8988T (cell line): ENCODE results near the gene GATB.
"Not testable (repeated sequence)": the region's sequence is repeated elsewhere in the genome, so short reads cannot be mapped to it uniquely, and the experiment has no call there.

Experiments used
- DNase-seq: peaks from one replicate; pipeline ENCODE4 v3.0.0; 2011

GATB gene

DNA sequence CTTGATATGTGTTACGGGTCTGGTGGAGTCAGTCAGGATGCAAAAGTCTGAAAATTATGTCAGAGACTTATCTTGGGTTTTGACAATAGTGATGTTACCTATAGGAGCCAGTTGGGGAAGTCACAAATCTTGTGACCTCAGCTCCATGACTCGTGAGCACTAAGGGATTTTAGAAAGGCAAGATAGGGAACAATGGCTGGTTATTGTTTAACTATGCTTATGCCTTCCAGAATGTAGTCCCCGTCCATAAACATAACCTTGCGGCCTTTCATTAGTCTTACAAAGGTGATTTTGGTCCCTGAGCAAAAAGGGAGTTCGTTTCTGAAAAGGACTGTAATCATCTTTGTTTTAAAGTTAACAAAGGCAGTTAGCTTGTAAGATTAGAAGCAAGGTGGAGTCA is 23.9 kb upstream of the GATB start:
- DNase-seq, result no peak

DNA sequence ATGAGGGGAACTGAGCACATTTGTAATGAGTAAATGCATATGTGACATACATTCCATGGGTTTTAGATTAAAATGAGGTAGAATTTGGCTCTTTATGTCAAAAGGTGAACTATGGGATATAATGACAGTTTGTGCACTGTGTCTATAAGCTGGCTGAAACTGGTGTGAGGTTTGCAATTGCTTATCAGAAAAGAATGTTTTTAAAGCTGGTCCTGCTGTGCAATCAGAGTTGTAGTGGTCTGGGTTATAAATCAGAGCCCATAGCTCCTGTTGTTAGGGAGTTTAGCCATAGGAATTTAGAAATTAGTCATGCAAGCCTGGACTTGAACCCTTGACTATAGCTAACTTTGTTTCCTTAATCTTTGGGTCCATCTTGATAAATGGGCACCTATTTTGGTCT is 23.1 kb upstream of the GATB start:
- no peak for DNase-seq

DNA sequence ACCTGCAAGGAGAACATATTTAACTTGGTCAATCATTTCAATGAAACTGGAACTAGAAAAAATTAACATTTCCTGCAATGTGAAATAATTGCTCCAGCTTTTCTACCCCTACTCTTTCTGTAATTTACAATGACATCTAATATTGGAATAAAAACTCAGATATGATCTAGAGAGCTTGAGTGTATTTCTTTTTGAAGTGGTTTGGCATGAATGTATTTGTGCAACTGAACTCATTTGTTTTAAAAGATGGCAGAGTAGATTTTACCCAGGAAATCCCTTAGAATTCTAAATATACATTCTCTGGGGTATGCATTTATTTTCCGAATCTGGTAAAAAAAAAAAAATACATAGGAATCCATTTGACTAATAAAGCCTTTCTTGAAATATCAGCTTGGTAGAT is 21.5 kb upstream of the GATB start:
- no peak for DNase-seq

DNA sequence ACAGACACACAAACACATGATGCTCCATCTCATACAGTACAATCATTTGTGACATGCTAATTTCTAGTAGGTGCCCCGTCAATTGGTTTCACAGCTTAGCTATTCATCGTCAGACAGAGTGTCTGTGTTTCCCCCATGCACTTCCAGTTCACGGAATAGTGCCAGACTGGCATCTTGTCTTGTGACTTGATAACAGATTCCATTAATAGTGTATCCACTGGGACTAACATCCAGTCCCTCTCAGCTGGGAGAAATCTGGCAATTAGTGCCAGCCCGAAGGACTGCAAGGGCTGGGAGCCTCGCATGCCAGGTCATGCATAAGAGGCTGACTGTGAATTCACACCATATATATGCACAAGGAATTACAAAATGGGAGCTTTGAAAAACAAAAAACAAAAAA is 20.2 kb upstream of the GATB start:
- DNase-seq, result no peak

DNA sequence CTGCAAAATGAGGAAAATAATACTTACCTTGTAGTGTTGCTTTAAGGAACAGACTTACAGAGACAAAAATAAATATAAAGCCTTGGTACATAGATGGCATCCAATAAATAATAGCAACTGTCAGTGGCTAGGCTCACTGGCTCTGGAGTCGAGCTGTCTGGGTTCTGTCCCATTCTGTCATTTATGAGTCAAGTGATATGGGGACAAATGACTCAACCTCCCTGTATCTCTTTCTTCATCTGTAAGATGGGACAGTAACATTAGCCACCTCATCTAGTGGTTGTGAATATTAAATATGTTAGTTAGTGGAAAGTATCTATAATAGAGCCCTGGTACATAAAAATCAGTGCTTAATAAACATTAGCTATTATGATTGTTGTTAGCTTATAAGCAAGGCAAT is 16.7 kb upstream of the GATB start:
- DNase-seq, result no peak

DNA sequence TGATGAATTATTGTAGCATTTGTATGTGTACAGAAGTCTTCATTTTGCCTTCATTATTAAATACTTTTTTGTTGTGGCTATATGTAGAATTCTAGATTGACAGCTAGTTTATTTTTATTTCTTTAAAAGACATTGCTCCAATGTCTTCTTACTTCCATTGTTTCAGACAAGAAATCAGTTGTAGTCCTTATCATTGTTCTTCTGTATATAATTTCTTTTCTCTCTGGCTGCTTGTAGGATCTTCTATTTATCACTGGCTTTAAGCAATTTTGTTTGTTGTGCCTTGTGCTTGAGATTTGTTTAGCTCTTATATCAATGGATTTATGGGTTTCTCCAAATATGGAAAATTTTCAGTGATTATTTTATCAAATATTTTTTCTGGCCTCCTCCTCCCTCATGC is 13.5 kb upstream of the GATB start:
- DNase-seq, result no peak

DNA sequence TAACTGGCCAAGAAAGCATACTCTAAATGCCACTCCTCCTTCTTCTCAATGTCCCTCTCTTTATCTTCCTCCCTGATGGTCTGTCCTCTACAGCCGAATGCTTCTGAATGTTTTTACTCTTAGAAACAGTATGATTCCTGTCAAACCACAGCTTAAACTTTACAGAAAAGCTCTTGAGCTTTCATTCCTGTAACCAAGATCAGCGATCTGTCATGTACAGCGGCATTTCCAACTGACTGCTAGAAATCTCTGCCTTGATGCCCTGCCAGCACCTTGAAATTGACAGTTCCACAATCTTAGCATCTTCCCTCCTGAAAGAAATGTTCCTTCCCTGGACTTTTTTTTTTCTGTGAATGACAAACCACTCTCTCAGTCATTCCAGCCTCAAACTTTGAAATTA is 11.5 kb upstream of the GATB start:
- DNase-seq, result no peak

DNA sequence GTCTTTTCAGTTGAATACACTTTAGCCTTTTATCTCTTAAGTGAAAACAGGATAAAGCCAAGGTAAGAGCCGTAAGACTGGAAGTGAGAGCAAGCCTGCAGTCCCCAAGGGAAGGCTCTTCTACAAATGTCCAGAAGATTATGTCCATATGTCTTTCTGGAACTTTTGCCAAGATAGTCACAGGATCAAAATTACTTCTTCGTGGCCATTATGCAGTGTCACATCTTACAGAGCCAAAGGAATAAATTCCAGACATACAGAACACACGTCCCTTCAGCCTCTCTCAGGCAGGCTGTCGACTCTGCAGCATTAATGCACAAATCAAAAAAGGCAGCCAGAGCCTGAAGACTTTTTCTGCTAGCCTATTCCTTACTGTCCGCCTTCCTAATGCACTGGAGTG is 10.9 kb upstream of the GATB start:
- no peak for DNase-seq

DNA sequence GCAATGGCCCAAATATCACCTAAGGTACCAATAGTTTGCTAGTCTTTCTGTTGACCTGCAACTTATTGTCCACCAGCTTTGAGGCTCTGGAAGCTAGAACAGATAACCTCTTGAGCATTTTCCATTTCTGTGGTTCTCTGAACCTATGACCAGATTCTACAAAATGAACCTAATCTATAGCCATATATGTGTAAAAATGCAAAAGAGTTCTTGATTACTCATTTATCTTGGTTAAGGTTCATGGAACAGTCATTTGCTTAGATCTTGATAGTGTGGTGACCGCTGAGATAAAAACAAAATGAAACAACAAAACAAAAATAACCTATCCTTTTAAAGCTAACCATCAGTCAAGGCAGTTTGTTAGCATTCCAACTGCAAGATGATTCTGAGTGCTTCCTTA is 9.3 kb upstream of the GATB start:
- DNase-seq, result no peak

DNA sequence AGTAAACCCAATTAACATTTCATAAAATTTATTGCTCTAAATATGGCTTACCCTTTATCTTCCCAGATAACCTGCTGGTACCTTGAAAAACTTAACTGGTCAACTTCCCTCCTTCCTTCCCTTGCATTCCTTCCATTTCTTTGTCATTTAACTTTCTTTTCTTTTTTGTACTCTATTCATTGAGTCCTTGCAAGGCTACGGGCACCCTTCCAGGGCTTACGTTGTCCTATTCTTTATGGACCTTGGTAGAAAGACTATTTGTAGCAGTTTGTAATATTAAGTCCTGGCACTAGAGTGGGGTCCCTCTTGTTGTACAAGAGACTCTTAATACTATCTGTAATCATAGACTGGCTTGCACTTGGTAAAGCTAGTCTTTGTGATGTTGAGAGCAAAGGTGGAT is 8.0 kb upstream of the GATB start:
- no peak for DNase-seq

DNA sequence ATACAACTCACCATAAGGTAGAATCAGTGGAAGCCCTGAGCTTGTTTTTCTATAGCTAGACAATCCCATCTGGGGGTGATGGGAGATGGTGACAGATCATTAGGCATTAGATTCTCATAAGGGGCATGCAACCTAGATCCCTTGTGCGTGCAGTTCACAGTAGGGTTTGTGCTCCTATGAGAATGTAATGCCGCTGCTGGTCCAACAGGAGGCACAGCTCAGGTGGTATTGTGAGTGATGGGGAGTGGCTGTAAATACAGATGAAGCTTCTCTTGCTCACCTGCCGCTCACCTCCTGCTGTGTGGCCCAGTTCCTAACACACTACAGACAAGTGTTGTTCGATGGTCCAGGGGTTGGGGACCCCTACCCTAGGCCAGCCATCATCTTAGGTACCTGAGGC is 5.9 kb upstream of the GATB start:
- no peak for DNase-seq

DNA sequence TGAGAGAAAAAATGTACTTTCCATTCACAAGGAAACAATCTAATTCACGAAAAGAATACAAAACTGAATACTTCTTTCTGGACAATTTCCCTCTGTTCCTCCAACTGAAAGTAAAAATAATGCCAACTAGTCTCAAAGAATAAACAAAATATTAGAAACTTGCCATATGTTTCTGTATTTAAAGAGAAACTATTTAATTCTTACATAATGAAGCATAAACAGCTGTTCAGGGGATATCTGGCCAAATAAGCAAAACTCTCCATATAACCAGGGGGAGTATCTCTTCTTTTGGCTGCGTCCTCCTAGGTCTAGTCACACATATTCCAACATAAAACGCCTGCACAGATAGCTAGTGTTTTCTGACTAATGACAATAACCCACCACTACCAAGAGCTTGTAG is 805 bp downstream of the GATB start:
- no peak for DNase-seq

DNA sequence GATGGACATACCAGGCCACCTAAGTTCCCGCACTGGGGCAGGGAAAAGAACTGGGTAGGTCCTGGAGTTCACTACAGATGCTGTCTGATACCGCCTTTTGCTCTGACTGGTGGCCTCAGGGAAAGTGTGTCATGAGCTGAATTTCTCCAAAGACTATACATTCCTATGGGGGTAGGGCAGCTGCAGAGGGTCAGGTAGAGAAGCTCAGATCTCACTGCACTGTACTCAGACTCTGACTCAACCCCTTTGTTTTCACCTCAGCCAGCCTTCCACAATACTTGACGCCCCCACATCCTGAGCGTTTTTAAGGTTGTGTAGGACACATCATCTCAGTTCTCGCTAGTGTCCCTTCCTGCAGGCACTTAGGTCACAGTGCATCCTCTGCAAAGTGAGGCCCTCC is 7.8 kb downstream of the GATB start:
- no peak for DNase-seq

DNA sequence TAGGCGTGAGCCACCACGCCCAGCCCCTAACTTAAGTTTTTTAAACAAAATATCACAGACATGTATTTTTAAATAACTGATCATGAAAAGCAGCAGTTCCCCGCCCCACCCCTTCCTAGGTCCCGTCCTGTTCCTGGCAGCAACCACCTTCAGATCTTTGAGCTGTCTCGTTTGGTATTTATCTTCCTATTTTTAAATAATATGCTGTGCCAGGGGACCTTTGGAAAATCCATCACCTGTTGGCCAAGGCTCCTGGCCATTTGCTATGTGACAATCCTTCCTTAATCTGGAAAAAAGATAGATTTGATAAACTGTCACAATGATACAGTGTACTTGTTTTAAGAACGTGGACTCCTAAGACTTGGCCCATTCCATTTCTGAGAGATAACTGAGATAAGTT is 10.7 kb downstream of the GATB start:
- DNase-seq, result no peak

DNA sequence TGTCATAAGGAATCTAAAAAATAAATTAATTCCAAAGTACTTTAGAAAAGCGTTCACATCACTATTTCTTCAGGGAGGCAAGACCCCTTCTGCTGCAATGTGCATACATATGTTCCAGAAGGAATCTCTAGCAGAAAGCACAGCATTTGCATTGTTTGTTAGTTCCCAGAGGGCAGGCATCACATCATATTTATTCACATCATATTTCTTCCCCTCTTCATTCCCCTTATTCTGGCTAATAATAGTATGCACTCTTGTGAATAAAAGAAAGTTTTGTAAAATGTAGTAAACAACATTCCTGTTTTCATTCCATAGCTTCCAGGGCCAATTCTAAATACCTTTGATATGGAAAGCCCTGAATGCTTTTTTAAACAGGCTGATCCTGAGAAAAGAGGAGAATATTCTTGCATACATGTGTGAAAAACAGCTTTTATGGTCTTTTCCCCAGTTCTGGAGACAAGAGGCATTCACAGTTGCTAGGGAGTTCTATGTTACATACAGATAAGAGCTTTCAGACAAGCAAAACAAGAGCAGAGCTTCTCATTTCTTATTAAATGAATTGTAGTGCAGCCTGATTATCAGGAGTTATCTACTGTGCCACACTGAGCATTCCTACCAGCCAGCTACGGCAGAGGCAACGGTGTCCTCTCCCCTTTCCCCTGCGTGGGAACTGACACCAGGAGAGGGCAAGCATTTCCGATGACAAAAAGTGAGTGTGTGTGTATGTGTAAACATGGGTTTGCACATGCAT is 15.2 kb downstream of the GATB start:
- no peak for DNase-seq

DNA sequence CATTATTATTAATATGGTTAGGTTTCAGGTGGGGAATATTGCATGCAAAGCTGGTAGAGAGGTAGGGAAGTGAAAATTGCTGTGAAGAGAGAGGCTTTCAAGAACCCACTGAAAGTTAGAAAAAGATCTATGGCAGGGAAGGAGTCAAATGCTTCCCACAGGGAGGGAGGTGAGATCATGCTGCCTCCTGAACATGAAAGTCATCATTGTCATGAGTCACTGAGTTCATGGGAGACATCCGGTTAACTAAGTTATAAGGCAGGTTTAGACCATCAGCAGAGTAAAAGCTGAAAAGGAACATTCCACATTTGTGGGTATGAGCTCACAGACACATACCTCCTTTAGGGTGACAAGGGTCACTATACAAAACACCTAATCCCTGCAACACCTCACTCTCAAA is 16.2 kb downstream of the GATB start:
- no peak for DNase-seq

DNA sequence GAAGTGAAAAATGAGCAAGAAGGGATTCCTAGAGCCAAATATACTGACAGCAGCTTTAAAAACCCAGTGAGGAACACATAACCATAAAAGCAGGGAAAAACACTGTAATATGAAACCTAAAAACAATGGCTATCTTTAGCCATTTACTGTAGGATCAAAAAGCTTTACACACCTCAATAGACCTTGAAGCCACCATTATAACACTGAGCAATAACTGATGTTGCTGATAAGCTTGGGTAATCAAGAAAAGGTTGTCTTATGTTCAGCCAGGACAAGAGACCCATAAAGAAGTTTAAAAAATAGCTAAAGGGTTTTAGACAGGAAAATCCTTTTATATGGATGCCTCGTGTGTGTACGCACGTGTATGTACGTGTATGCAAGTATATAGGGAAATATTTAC is 16.9 kb downstream of the GATB start:
- DNase-seq, result no peak

DNA sequence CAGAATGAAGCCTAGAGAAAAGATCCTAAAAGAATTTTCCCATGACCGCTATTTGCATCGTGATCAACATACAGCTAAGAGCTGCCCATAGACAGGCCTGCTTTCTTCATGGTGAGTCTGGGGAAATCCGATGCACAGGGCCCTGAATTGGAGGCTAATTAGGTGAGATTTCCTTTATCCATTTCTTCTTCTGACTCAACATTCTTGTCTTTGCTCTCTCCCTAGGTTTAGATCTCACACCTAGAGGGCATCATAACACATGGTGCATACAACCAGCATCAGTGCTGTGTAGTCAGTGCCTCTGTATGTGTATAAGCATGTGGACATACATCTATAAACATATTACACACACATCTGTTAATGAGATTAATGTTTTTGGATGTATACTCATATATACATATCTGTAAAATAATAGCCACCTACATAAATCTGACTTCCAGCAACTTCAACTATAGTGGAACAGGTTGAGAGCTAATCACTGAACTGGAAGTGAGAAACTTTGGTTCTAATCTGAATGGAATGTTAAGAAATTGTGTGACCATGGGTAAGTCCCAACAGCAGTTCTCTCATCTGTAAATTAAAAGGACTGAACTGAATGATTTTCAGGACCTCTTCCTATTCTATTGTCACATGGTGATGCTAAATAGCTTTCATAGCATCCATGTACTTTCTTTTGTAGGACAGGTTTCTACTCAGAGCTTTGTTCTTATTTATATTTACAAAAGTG is 17.5 kb downstream of the GATB start:
- DNase-seq, result no peak

DNA sequence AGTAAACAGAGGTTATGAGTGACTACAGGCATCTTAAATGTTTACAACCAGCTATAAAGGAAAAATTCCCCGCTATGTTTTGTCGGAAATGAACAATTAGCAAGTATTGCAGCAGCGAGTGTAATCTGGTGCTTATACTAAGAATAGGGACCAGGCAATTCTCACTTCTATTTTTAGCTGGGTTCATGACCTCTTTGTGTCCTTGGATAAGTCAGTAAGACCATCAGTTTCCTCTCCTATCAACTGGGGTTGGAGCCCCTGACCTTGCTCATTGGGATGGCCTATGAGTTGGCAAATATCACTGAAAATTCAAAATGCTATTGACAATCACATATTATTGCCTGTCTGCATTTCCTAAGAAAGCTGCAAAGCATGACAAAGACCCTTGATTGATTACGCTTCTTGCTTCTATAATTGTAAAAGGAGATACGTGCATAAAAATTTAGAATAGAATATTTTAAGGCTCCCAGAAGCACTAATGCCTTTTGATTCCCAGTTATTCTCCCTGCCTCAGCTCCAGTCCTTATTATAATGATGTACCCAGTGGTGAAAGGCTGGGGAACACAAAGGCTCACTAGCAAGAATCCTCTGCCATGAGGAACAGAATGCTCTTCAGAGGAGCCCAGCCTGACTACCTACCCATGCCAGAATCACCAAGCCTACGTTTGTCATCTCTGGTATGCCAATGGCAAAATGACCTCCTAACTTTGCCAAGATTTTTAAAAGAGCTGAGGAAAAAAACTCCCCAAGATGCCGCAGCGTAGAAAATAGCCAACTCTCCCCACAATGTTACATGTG is 21.9 kb downstream of the GATB start:
- DNase-seq, result no peak

DNA sequence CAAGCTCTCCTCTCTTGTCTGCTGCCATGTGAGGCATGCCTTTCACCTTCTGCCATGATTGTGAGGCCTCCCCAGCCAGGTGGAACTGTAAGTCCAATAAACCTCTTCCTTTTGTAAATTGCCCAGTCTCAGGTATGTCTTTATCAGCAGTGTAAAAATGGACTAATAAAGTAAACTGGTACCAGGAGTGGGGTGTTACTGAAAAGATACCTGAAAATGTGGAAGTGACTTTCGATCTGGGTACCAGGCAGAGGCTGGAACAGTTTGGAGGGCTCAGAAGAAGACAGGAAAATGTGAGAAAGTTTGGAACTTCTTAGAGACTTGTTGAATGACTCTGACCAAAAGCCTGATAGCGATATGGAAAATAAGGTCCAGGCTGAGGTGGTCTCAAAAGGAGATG is 24.0 kb downstream of the GATB start:
- not testable (repeated sequence) for DNase-seq

DNA sequence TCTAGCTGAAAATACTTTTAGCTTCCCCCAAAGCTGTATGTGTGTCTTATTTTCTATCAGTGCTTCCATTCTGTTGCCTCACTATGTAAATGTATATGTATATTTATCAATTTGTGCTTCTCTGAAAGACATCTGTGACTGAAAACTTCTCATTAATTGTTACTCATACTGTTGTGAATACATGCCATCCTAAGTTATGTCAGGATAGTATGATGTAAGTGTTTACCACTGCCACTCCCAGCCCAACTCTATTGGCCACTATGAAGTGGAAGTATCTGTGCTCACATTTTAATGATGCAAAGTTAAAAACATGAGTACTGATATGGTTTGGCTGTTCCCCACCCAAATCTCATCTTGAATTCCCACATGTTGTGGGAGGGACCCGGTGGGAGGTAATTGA is 24.4 kb downstream of the GATB start:
- DNase-seq, result no peak

DNA sequence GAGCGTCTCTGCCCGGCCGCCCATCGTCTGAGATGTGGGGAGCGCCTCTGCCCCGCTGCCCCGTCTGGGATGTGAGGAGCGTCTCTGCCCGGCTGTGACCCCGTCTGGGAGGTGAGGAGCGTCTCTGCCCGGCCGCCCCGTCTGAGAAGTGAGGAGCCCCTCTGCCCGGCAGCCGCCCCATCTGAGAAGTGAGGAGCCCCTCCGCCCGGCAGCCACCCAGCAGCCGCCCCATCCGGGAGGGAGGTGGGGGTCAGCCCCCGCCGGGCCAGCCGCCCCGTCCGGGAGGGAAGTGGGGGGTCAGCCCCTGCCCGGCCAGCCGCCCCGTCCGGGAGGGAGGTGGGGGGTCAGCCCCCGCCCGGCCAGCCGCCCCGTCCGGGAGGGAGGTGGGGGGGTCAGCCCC is 29.1 kb downstream of the GATB start:
- not testable (repeated sequence) for DNase-seq

DNA sequence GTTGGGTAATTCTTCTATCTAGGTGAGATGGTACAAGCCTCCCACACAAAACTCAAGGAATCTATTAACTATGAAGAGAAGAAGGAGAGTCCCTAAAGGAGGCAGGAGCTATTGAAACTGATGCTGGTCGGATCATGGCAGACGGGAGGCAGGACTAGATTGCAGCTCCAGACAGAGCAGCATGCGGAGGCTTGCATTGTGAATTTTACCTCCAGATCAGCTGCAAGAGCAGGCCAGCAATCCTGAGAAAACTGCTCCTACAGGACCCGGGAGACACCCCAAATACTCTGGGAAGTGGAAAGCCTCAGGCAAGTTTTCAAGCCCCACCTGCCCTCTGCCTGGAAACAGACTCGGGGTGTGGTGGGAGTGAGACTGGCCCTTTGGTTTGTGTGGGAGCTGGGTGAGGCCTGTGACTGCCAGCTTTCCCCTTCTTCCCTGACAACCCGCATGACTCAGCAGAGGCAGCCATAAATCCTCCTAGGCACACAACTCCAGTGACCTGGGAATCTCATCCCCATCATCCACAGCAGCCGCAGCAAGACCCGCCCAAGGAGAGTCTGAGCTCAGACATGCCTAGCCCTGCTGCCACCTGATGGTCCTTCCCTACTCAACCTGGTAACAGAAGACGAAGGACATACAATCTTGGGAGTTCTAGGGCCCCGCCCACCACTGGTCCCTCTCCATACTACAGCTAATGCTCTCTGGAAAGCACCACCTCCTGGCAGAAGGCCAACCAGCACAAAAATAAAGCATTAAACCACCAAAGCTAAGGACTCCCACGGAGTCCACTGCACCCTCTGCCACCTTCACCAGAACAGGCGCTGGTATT is 30.9 kb downstream of the GATB start:
- DNase-seq, result no peak
